Activated CD4-positive, alpha-beta T cell treated with anti-CD3 and anti-CD28 coated beads, Interleukin-2, amount 50 U/mL, for 4 hours (primary cell): Measurements from ENCODE around the gene CCDC74B.
"Not testable (repeated sequence)": the region's sequence is repeated elsewhere in the genome, so short reads cannot be mapped to it uniquely, and the experiment has no call there.

ENCODE experiments used
- DNase-seq, 2 experiments: peaks; one replicate each; pipeline ENCODE4 v3.0.0-alpha.2; 2020

The CCDC74B gene

DNA sequence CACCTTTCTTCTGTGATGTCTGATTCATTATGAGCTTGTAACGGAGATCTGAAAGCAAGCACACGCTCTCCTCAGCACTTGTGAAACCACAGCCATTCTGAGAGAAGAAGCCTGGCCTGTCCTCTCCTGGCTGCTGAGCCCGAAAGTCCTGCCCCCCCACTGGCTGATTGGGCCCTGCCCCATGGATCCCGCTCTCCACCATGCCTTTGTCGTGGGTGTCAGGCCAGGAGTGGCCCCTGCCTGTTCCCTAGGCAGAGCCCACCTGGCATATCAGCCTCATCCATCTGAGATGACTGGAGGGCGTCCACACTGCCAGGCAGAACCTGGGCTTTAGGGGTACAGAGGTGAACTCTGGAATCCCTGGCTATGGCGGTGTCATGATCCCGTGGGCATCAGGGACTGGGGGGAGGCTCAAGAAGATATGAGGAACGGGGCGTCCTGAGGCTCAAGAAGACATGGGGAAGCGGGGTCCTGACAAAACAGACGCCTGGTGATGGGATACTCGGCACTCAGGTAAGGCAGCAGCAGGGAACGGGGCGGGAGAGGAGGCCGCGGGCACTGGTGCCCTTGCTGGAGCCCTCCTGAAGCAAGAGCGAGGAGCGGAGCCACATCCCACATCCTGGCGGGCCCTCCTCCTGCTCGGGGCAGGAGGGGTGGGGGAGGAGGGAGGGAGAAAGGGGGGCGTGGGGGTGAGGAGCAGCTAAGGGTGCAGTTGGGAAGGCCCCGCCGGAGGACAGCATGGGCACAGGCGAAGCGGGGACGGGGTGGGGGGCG lies 1.5 kb downstream of the CCDC74B start:
- not testable (repeated sequence) for DNase-seq

DNA sequence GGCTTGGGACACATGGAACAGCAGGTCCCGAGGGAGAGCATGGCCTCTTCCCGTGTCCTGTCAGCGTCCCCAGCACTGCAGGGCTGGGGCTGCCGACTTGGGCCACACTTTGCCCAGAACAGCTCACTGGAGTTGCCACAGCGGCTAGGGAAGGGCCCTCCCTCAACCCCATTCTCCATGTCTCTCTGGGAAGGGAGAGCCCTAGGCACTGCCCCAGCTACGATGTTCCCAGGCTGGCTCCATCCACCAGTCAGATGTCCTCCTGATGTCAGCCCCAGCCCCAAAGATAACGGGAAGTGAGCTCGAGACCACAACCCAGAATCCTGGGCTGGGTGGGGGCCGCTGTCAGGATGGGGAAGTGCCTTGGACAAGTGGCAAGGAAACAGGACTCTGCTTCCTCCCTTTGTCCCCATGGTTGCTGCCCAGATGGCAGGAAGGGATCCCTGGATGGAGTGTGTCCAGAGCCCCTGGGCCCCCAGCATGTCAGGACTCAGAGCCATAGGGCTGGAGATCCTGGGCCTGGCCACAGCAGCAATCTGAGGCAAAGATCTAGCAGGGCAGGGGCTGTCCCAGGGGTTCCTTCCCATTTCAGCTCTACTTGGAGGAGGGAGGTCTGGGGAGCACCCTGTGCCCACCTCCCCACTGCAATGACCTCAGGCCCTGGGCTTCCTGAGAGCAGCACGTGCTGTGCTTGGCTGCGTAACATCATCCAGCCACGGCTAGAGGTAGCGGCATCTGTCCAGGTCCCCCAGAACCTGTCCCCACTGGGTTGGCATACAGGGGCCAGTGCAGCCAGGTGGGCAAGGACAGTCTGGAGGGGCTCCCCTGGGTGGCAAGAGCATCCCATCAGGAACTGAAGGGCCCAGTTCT lies 2.3 kb downstream of the CCDC74B start:
- not testable (repeated sequence) for DNase-seq

DNA sequence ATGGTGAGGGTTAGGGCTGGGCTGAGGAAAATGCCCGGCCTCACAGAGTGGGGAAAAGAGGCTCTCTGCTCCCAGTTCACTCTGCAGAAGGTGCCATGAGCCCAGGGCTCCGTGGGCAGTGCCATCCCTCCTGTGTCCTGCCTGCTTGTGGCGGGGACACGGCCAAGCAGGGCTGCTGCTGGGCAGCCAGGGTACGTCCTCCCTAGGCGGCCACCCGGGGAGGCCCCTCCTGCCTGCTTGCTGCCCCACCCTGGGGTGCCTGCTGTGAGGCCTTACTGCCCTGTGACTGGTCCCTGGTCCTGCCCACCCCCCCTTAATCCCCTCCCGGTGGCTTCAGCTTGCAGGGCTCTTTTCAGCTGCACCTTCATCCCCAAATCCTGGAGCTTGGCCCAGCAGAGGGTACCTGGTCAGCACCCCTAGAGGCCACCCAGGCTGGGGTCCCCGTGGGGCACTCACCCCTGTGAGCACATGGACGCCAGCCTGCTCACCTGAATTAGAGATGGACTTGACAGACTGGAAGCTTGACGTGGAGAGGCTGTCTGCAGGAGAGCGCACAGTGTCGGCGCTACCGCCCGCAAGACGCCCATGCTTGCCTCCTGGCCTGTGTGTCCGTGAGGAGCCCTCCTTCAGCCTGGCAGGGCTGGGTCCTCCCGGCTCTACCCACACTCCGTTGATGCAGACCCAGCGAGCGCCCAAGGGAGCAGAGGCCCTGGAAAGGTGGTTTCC lies 3.1 kb downstream of the CCDC74B start:
- DNase-seq: not testable (repeated sequence)

DNA sequence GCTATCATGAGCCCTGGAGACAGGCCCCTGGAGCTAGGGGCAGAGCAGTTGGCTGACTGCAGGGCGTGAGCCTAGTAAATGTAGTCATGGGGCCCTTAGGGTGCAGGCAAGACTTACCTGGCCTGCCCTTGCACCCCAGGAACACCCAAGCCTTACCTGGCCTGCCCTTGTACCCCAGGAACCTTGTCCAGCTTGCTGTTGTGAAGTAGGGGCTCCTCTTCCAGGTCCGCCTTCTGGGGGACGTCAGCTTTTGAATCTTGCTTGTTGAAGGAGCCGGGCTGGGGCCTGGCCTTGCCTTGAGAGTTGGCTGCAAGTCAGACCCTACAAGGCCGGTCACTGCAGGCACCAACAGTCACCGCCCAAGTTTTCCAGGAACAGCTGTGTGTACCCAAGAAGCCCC lies 3.9 kb downstream of the CCDC74B start:
- not testable (repeated sequence) for DNase-seq

DNA sequence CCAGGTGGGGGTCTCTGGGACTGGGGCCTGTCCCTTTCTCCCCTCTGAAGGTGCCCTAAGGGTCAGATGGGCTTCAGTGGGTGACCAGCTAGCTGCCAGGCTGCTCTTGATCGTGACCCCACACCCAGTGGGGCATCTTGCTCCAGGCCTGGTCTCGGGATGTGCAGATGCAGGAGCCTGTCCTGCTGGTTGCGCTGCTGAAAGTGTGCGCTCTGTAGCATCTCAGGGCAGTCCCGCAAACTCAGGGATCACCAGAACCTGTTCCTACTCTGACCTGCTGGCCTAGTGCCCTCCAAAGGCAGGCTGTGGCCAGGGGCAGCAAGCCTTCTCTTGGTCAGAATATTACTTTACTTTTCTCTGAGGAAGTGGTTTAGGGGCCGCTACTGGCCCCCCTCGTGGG lies 4.4 kb downstream of the CCDC74B start:
- not testable (repeated sequence) for DNase-seq

DNA sequence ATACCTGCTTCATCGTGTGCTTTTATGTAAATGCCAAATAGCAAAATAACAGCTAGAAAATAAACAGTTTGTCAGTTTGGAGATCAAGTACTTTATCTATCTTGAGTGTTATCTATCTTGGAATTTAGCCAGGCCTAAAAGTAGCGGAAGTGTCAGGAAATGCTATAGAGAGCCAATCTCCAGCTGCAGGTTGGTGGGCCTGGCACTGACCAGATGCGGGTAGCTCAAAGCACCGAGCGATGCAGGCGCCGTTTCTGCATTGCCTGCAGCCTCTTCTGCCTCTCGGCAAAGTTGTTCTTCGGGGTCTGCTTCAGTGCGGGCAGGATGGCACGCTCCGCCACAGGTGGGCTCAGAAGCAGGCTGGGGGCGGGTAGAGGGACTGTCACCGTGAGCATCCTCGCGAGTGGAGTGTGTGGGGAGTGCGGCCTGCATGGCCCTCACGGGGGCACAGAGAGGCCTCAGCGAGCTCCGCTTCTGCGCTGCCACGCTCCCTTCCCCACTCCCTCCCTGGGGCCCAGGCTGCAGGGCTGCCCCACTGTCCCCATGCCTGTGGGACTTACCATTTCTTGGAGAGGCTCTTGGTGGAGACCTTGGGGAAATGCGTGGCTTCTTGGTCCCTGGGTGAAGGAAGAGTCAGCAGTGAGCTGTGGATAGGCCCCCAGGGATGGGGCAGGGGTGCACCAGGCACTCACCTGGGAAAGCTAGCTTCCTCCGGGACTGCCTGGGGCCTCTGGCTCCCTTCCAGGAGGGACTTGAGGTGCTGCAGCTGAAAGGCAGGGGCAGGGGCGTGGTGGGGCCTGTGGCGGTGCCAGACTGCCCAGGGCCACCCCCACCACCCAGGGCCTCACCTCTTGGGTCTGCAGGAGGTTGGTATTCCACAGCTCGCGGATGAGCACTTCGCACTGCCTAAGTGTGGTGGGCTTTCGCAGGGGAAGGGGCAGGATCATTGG lies 5.3 kb downstream of the CCDC74B start:
- not testable (repeated sequence) for DNase-seq

DNA sequence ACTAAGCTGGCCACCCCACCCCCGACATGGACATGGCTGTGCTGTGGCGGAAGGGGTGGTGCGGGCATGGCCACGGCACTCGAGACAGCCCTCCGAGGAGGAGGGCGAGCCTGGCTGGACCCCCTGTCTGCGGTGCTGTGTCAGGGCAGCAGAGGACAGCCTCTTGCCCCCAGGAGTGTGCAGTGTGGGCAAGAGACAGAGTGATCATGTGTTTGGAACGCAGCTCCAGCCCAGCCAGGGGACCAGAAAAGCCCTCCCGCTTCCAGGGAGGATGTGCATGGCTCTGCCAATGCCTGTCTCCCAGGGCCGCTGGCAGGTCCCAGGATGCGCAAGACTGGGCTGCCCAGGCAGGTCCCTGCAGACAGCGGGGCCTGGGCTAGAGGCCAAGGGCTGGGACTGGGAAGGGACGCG lies 6.1 kb downstream of the CCDC74B start:
- DNase-seq: not testable (repeated sequence)

DNA sequence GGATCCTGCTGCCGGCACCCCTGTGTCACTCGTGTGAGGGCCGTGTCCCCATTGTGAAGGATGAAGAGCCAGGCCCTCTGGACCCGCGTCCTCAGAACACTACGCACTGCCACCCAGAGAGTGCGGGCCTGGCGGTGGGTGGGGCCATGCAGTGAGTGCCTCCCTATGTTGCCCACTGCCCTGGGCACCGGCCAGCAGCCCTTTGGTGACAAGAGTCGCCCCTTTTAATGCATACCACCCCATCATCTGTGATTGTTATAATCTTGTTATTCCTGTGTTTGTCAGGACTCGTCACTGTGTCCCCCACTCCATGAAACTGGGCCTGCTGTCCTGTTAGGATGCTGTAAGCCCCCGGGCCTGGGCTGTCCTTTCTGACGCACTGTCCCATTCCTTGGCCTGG lies 6.6 kb downstream of the CCDC74B start:
- not testable (repeated sequence) for DNase-seq

DNA sequence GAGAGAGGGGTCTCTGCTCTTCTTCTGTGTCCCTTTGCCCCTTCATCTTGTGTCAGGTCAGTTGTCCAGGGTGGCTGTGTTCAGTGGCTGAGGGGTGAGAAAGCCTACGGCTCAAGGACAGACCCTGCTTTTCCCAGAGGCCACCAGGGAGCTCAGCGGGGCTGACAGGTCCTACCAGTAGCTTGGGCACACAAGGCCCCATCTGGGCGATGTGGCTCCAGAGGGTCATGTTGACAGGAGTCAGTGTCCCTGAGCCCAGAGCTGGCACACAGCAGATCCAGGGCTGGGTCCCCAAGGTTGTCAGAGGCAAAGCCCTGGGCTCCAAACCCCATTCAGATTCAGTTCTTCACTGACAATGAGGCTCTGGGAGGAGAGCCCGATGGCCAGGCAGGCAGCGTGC lies 7.8 kb downstream of the CCDC74B start:
- not testable (repeated sequence) for DNase-seq

DNA sequence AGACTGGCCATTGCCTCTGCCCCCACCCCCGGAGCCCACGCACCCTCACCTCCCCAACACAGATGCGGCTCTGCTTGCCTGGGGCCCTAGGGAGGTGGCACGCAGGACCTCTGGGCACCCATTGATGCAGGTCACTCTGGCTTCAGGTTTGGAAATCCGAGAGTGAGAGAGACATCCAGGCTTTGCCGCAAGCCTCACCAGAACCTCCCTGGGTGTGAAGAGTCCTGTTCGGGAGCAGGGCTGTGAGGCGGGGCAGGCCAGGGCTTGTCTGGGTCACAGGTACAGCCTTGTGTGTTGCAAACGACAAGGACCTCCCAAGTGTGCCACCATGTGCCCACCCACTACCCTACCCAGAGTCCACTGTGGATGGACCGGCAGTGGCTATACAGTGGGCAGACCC lies 8.4 kb downstream of the CCDC74B start:
- DNase-seq: not testable (repeated sequence)

DNA sequence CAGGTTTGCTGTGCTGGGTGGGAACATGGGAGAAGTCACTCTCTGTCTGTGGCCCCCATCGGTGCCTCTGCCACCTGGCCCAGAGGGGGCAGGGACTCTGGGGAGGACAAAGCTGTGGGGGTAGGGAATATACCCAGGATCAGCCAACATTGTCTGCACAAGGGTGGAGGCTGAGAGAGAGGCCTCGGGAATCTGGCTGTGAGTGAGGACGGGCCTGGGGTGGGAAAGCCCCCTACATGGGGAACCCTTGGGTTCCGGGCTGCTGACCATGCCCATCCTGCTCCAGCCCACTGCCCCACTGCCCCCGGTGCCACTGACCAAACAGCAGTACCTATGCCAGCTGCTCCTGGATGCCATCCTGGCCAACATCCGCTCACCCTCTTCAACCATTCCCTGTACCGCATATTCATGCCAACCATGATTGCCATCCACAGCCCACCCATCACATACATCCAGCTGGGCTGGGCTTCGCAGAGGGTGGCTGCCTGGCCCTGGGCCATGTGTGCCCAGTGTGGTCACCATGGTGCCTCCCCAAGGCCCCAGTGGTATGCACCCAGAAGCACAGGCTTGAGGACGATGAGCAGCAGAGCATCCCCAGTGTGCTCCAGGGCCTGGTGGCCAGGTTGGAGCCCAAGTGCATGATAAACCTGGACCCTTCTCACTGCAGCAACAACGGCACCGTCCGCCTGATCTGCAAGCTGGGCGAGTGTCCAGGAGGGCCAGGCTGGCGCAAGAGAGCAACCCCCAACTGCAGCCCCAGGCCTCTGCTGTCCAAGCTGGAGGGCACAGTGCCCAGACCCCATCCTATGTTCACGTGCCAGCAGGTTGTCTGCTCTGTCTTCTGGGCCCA lies 9.0 kb downstream of the CCDC74B start:
- DNase-seq: no peak

DNA sequence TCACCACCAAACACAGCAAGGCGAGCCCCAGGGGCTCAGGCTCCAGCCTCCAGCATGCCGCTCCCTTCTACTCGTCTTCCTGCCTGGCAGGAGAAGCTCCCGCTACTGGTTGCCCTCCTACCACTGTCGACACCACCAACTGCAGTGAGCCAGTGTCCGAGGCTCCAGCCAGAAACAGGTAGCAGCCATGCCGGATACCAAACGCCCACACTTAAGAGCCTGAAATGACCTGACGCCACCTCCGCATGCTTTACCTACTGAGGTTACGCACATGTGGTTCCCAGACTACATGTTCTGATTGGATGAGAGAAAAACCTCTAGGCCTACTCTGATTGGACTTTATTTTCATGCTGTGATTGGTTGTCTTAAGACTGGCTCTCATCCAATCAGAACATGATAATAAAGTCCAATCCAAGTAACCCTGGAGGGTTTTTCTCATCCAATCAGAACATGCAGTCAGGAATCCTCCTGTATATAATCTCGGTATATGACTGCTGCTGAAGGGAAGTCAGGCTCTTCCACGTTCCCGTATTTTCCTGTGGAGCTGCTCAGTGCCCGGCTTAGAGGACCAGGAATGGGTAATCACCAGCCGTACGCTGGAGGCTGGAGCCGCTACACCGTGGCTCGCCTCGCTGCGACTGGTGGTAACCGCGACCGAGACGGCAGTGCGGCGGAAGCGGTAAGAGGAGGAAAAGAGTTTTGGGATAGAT lies 15.6 kb downstream of the CCDC74B start, which contains the start of gene POTEF:
Gene POTEF (minus strand): TSS at position 103 of the 710 bp plus-strand sequence. CDS start 8,707 bp downstream, outside the sequence.
- not testable (repeated sequence) for DNase-seq

DNA sequence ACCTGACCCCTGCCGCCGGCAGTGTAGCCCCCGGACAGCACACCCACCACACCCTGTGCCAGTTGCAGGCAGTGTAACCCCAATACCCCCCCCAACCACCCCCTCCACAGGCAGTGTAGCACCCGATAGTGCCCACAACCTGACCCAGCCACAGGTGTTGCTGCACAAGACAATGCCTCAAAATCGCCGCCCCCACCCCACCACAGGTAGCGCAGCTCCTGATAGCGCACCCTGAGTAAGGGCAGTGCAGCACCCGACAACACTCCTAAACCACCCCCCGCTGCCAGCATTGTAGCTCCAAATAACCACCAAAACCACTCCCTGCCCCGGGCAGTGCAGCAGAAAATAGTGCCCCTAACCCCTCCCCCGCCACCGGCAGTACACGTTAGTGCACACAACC lies 16.4 kb downstream of the CCDC74B start:
- not testable (repeated sequence) for DNase-seq

DNA sequence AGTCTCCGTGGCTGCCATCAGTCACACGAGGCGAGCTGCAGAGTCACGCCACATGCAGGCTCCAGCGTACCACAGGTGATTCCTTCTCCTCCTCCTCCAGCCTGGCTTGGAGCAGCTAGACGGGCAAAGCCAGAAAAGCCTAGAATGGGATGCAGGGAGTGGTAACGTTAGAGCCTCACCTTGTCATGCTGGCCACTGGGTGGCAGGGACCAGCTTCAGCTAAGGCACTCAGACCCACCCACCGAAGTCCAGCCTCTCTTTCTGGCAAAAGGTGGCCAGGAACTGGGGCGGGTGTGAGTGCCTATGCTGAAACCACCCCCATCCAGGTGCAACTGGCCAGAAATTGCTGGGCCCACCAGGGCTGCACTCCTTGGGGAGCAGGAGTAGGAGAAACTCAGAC lies 17.2 kb downstream of the CCDC74B start:
- not testable (repeated sequence) for DNase-seq

DNA sequence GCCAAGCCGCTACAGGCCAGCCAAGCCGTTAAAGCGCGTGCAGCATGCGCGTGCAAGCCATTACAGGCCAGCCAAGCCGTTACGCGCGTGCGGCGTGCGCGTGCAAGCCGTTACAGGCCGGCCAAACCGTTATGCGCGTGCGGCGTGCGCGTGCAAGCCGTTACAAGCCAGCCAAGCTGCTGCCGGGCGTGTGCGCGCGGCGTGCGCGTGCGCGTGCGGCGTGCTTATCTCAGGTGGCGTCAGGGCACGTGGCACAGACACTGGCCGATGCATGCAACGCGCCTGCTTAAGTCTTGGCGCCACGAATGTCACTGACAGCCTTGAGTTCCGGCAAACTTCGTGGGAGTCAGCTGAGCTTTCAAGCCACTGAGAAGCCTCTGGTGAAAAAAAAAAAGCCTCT lies 24.0 kb downstream of the CCDC74B start:
- DNase-seq: not testable (repeated sequence)

DNA sequence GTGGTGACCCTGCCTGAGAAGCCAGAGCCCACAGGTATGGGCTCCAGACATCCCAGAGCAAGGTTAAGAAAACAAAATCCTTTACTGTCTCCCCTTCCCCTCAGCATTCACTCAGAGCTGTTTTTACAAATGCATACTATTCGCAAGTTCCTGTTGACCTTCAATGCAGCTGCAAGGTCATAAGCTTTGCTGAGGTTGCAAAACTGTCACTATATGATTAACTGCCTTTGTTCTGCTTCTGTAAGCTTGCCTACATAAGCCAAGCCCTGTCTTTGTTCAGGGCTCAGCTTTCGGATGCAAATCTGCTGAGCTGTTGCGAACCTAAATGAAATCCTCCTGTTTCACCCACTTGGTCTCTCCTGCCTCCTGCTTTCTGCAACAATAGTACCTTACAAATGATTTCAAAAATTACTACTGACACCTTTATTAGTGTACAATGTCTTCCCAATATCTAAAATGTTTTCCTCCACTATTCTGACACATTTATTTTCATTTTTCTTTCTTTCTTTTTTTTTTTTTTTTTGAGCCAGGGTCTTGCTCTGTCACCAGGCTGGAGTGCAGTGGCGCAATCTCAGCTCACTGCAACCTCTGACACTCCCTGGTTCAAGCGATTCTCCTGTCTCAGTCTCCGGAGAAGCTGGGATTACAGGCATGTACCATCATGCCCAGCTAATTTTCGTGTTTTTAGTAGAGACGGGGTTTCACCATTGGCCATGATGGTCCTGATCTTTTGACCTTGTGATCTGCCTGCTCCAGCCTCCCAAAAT lies 42.1 kb downstream of the CCDC74B start:
- DNase-seq: not testable (repeated sequence)
